Measurements from ENCODE around the gene SIGLEC11.

SIGLEC11 gene

GRCh38 chr19:49924004-49924880, 36.7 kb downstream of the SIGLEC11 start:
- peak; percentile 34 for DNase-seq

GRCh38 chr19:49923055-49924003, 37.6 kb downstream of the SIGLEC11 start:
- no peak for DNase-seq

GRCh38 chr19:49921871-49922795, 38.8 kb downstream of the SIGLEC11 start:
- no peak for DNase-seq

- DNase-seq, result peak; percentile 37
Observed at GRCh38 chr19:49920624-49921363, 40.2 kb downstream of the SIGLEC11 start.

GRCh38 chr19:49918089-49918488, 42.9 kb downstream of the SIGLEC11 start:
- DNase-seq, result no peak

- DNase-seq, result no peak
Observed at GRCh38 chr19:49916839-49917733, 43.9 kb downstream of the SIGLEC11 start.

- no peak for DNase-seq
Observed at GRCh38 chr19:49915271-49915670, 45.7 kb downstream of the SIGLEC11 start.

GRCh38 chr19:49913720-49914119, 47.3 kb downstream of the SIGLEC11 start:
- DNase-seq, result no peak

- DNase-seq, result no peak
Observed at GRCh38 chr19:49912965-49913685, 47.8 kb downstream of the SIGLEC11 start.

GRCh38 chr19:49911381-49912145, 49.4 kb downstream of the SIGLEC11 start:
- DNase-seq, result no peak

GRCh38 chr19:49910179-49910578, 50.8 kb downstream of the SIGLEC11 start:
- peak; percentile 44 for DNase-seq

GRCh38 chr19:49908480-49909420, 52.2 kb downstream of the SIGLEC11 start:
- DNase-seq, result no peak

- no peak for DNase-seq
Observed at GRCh38 chr19:49907745-49908446, 53.1 kb downstream of the SIGLEC11 start.

- no peak for DNase-seq
Observed at GRCh38 chr19:49906879-49907564, 54.0 kb downstream of the SIGLEC11 start.

- no peak for DNase-seq
Observed at GRCh38 chr19:49904136-49904535, 56.8 kb downstream of the SIGLEC11 start.
